ENCODE results near the gene HOXA10.

The HOXA10 gene

GRCh38 chr7:27173956-27174873, at the start of gene HOXA10:
Gene HOXA10 (minus strand): TSS chr7:27174320. CDS start chr7:27174306, 14 bp downstream.
- H3K9me3 Mint-ChIP-seq = no peaks in the 10 kb centered on the region
- peaks cover 23% of the 10 kb centered on the region for H3K27me3 Mint-ChIP-seq
- H3K4me1 Mint-ChIP-seq = peaks cover 3% of the 10 kb centered on the region
- H3K27ac Mint-ChIP-seq = no peak within 1 kb of the TSS
- no peaks in the 10 kb centered on the region for H3K36me3 Mint-ChIP-seq
- peak within 1 kb of the TSS; percentile 46 for H3K4me3 Mint-ChIP-seq
- no peak for ATAC-seq (ENCODE audit: low read depth)
- no peak for DNase-seq (ENCODE audit: low spot score in 2 of 2)

DNA sequence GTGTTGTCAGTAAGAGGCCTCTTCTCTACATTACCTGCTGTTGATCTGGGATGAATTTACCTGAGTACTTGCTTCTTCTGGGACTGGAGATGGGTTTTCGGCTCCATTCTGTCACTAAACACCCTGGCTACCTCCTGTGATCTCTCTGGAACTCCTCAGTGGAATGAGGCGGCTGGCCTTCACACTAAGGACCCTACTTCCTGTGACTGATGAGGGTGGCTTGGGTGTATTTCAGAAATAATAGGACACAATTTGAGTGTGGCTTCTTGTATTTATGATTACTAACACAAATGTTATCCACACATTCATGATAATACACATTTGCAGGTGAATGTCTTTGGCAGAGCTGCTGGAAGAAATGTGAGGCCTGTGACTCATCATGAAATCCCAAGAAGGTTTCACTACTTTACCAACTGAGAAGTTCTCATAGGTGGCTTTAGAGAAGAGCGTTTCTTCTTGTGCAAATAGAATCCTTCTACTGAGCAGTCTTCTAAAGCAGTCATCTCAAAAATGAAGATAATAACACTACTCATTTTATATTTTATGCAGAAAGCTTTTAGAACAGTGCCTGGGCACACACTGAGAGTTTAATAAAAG, 47.2 kb upstream of the HOXA10 start:
- no peak for ATAC-seq (ENCODE audit: low read depth)
- Mint-ChIP-seq H3K27me3 (peaks cover 34% of the 10 kb centered on the region), H3K36me3 (no peaks in the 10 kb centered on the region), H3K4me1 (peaks cover 9% of the 10 kb centered on the region), H3K4me3 (no peak overlapping the region), H3K9me3 (no peaks in the 10 kb centered on the region), H3K27ac (no peak overlapping the region)
- no peak for DNase-seq (ENCODE audit: low spot score in 2 of 2)

GRCh38 chr7:27220440-27220955, 46.4 kb upstream of the HOXA10 start:
- ATAC-seq (ENCODE audit: low read depth) (peak; percentile 19), DNase-seq (ENCODE audit: low spot score in 2 of 2) (peak in 1 of 2 donors; percentile 16)
- Mint-ChIP-seq H3K27ac (no peak overlapping the region), H3K36me3 (no peaks in the 10 kb centered on the region), H3K27me3 (peaks cover 36% of the 10 kb centered on the region), H3K9me3 (no peaks in the 10 kb centered on the region), H3K4me3 (peak overlapping the region; percentile 37), H3K4me1 (peaks cover 9% of the 10 kb centered on the region)

GRCh38 chr7:27219821-27220220, 45.7 kb upstream of the HOXA10 start:
- H3K27ac Mint-ChIP-seq = no peak overlapping the region
- peaks cover 36% of the 10 kb centered on the region for H3K27me3 Mint-ChIP-seq

DNA sequence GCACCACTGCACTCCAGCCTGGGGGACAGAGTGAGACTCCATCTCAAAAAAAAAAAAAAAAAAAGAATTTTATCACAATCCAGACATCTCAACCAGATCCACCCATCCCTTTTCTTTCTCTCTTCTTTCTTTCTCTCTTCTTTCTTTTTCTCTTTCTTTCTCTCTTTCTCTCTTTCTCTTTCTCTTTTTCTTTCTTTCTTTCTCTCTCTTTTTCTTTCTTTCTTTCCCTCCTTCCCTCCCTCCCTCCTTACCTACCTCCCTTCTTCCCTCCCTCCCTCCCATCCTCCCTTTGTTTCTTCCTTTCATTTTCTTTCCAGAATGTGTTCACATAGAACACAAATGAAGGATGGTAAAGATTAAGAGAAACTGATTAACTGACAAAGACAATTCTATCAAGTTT, 43.8 kb upstream of the HOXA10 start:
- H3K4me1 Mint-ChIP-seq = peaks cover 6% of the 10 kb centered on the region
- no peak overlapping the region for H3K27ac Mint-ChIP-seq
- H3K36me3 Mint-ChIP-seq = no peaks in the 10 kb centered on the region
- H3K4me3 Mint-ChIP-seq = no peak overlapping the region
- DNase-seq (ENCODE audit: low spot score in 2 of 2) (no peak), ATAC-seq (ENCODE audit: low read depth) (no peak)
- peaks cover 38% of the 10 kb centered on the region for H3K27me3 Mint-ChIP-seq
- H3K9me3 Mint-ChIP-seq = no peaks in the 10 kb centered on the region

More at GRCh38 chr7:27219821-27220220, 45.7 kb upstream of the HOXA10 start:
- peaks cover 6% of the 10 kb centered on the region for H3K4me1 Mint-ChIP-seq
- H3K4me3 Mint-ChIP-seq = peak overlapping the region; percentile 18
- no peak for DNase-seq (ENCODE audit: low spot score in 2 of 2)
- peak; percentile 19 for ATAC-seq (ENCODE audit: low read depth)
- H3K9me3 Mint-ChIP-seq = no peaks in the 10 kb centered on the region
- no peaks in the 10 kb centered on the region for H3K36me3 Mint-ChIP-seq

DNA sequence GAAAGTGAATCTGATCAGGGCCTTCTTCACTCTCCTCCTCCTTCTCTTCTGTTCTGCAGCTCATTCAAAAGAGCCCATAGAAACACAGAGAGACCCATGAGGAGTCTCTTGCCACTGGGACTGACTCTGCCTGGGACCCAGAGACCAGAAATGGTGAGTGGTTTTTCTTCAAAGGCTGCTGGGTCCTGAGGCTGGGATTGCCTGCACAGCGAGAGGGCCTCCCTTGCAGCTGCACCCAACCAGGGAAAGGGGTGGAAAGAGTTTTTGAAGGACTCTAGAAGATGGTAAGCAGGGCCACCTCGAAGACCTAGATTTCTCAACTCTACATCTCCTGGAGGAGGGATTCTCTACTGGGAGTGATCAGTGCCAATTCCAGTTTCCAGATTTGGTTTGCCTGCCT, 41.2 kb upstream of the HOXA10 start:
- H3K4me3 Mint-ChIP-seq = no peak overlapping the region
- H3K9me3 Mint-ChIP-seq = no peaks in the 10 kb centered on the region
- no peaks in the 10 kb centered on the region for H3K36me3 Mint-ChIP-seq
- peaks cover 6% of the 10 kb centered on the region for H3K4me1 Mint-ChIP-seq
- ATAC-seq (ENCODE audit: low read depth) = no peak
- H3K27me3 Mint-ChIP-seq = peaks cover 34% of the 10 kb centered on the region
- no peak overlapping the region for H3K27ac Mint-ChIP-seq
- no peak for DNase-seq (ENCODE audit: low spot score in 2 of 2)

- Mint-ChIP-seq H3K9me3 (no peaks in the 10 kb centered on the region), H3K4me3 (no peak overlapping the region), H3K4me1 (no peaks in the 10 kb centered on the region), H3K27me3 (peaks cover 35% of the 10 kb centered on the region), H3K36me3 (no peaks in the 10 kb centered on the region), H3K27ac (no peak overlapping the region)
- DNase-seq (ENCODE audit: low spot score in 2 of 2) = no peak
- no peak for ATAC-seq (ENCODE audit: low read depth)
Measured at GRCh38 chr7:27214239-27214950, 40.3 kb upstream of the HOXA10 start.

DNA sequence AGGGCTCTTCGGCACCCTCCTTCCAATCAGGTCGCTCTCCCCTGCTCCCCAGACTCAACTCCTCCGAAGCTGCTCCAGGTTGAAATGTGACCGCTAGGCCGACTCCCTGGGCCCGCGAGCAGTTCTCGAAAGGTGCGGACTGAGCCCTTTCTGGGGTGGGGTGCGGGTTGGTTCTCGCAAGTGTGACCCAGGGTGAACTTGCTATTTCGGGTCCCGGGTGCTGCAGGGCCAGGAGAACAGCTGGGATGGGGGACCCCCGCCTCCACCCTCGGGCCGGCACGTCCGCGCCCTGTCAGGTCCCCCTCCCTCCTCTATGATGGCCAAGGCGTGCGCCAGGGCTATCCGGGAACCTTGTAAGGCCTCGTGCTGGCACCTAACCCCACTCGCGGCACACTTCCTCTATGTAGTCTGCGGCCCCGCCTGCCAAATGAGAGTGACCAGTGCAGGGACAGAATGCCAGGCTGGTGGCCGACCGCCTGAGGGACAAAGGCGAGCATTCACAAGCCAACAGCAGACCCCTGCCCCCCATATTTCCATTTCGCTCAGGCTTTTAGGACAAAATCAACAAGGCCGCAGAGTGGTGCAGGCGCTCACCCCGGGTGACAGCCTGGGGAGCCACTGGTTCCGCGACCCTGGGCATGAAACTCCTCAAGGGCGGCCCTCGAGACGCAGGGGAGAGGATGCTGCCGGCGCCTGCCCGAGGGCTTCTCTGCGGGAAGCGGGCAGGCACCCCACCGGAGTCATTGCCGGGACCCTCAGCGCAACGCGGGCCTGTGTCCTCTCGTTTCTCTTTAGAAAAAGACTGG, 39.5 kb upstream of the HOXA10 start:
- ATAC-seq (ENCODE audit: low read depth) = no peak
- H3K4me1 Mint-ChIP-seq = no peaks in the 10 kb centered on the region
- no peaks in the 10 kb centered on the region for H3K9me3 Mint-ChIP-seq
- H3K4me3 Mint-ChIP-seq = no peak overlapping the region
- H3K36me3 Mint-ChIP-seq = no peaks in the 10 kb centered on the region
- peak in 1 of 2 donors; percentile 18 for DNase-seq (ENCODE audit: low spot score in 2 of 2)
- no peak overlapping the region for H3K27ac Mint-ChIP-seq
- peaks cover 38% of the 10 kb centered on the region for H3K27me3 Mint-ChIP-seq

DNA sequence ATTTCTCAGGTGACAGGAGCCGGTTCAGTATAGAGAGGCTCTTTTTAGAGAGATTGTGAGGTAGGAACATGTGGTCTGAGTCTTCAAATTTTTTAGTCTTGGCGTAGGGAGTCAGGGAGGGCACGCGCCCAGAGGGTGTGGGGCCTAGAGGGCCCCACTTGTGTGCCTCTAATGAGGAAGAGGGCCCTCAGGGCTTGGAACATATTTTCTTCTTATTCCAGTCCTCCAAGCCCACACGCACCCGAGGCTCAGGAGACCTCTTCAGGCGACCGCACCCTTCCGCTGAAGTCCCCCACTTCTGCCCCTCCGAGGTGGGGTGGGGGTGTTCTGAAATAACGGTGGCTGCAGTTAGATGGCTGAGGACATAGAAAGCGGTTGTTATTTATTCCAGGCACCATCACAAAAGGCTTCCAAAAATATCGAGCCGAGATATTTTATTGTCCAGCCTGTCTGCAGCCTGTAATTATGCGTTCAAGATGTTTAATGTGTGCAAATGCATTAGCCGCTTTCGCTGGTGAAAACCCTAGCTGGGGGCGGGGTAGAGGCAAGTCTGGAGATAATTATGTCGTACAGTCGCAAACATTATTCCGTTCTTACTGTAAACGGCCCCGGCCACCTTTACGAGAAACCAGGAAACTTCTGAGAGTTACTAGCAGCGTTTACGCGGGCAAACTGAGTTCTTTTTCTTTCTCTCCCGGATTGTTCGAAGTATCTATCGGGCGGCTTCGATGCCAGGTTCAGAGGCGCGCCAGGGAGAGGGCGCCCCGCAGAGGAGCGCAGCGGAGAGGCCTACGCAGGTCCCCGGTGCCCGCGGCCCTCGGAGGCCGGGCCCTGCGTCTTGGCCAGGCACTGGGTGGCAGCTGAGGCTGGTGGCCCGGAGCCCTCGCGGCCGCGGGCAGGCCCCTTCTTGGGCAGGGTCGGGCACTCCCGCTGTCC, 38.6 kb upstream of the HOXA10 start:
- Mint-ChIP-seq H3K4me3 (no peak overlapping the region), H3K27ac (no peak overlapping the region), H3K36me3 (no peaks in the 10 kb centered on the region), H3K4me1 (no peaks in the 10 kb centered on the region), H3K27me3 (peaks cover 38% of the 10 kb centered on the region), H3K9me3 (no peaks in the 10 kb centered on the region)
- DNase-seq (ENCODE audit: low spot score in 2 of 2) = peak in 1 of 2 donors; percentile 18
- ATAC-seq (ENCODE audit: low read depth) = no peak

- H3K27me3 Mint-ChIP-seq = peaks cover 40% of the 10 kb centered on the region
- no peaks in the 10 kb centered on the region for H3K4me1 Mint-ChIP-seq
- DNase-seq (ENCODE audit: low spot score in 2 of 2) = no peak
- H3K4me3 Mint-ChIP-seq = no peak overlapping the region
- H3K9me3 Mint-ChIP-seq = no peaks in the 10 kb centered on the region
- no peak overlapping the region for H3K27ac Mint-ChIP-seq
- no peaks in the 10 kb centered on the region for H3K36me3 Mint-ChIP-seq
- ATAC-seq (ENCODE audit: low read depth) = no peak
Measured at GRCh38 chr7:27211764-27212204, 37.7 kb upstream of the HOXA10 start.

GRCh38 chr7:27211084-27211446, 36.9 kb upstream of the HOXA10 start:
- Mint-ChIP-seq H3K4me1 (no peaks in the 10 kb centered on the region), H3K27me3 (peaks cover 38% of the 10 kb centered on the region), H3K27ac (no peak overlapping the region), H3K36me3 (no peaks in the 10 kb centered on the region), H3K9me3 (no peaks in the 10 kb centered on the region), H3K4me3 (no peak overlapping the region)
- DNase-seq (ENCODE audit: low spot score in 2 of 2) (no peak), ATAC-seq (ENCODE audit: low read depth) (no peak)

GRCh38 chr7:27210441-27211083, 36.4 kb upstream of the HOXA10 start:
- H3K4me3 Mint-ChIP-seq = peak overlapping the region; percentile 35
- peaks cover 43% of the 10 kb centered on the region for H3K27me3 Mint-ChIP-seq
- DNase-seq (ENCODE audit: low spot score in 2 of 2) (peak in 1 of 2 donors; percentile 57), ATAC-seq (ENCODE audit: low read depth) (peak; percentile 51)
- no peaks in the 10 kb centered on the region for H3K36me3 Mint-ChIP-seq
- no peaks in the 10 kb centered on the region for H3K4me1 Mint-ChIP-seq
- no peaks in the 10 kb centered on the region for H3K9me3 Mint-ChIP-seq
- no peak overlapping the region for H3K27ac Mint-ChIP-seq

Data from memory B cell (primary cell).